ENCODE measurements around the gene GNG12.

GNG12 gene

GRCh38 chr1:67691712-67692111 lies 141.6 kb downstream of the GNG12 start:
- TF ChIP-seq EZH2phosphoT487 (IDR thresholded peaks at IDR 0.05; ENCODE audit: borderline replicate concordance) (no peak), CTCF (conservative IDR thresholded peaks at IDR 0.05; ENCODE audit: low read length) (no peak)
- Histone ChIP-seq H2AFZ (ENCODE audit: low read length) (no peak overlapping the region), H3K4me1 (ENCODE audit: insufficient read depth, low read length, poor library complexity, severe bottlenecking) (peaks cover 42% of the 10 kb centered on the region), H4K20me1 (ENCODE audit: insufficient read depth, low read length, poor library complexity, severe bottlenecking) (peaks cover 17% of the 10 kb centered on the region), H3K4me2 (ENCODE audit: low read depth, low read length, poor library complexity, severe bottlenecking) (no peak overlapping the region), H3K9ac (ENCODE audit: low read depth, low read length, poor library complexity, severe bottlenecking) (no peak overlapping the region), H3K27me3 (ENCODE audit: insufficient read depth, low read length, poor library complexity, severe bottlenecking) (no peaks in the 10 kb centered on the region), H3K9me2 (replicated peaks; ENCODE audit: low read depth, low read length) (no peaks in the 10 kb centered on the region), H3K9me3 (ENCODE audit: insufficient read depth, low read depth, low read length) (no peaks in the 10 kb centered on the region), H3K4me3 (ENCODE audit: low read length, poor library complexity, severe bottlenecking) (no peak overlapping the region), H3K79me2 (ENCODE audit: insufficient read depth, low read length) (peaks cover 12% of the 10 kb centered on the region), H3F3A (ENCODE audit: low read depth) (peaks cover 10% of the 10 kb centered on the region; the same call in 1 of the 2 replicates), H3K36me3 (ENCODE audit: insufficient read depth, low read length) (peaks cover 4% of the 10 kb centered on the region)

- peaks cover 10% of the 10 kb centered on the region; the same call in 1 of the 2 replicates for H3F3A ChIP-seq (ENCODE audit: low read depth)
- H3K4me3 ChIP-seq (ENCODE audit: low read length, poor library complexity, severe bottlenecking): no peak overlapping the region
- no peak overlapping the region for H2AFZ ChIP-seq (ENCODE audit: low read length)
- peaks cover 17% of the 10 kb centered on the region for H4K20me1 ChIP-seq (ENCODE audit: insufficient read depth, low read length, poor library complexity, severe bottlenecking)
- no peaks in the 10 kb centered on the region for H3K9me2 ChIP-seq (replicated peaks; ENCODE audit: low read depth, low read length)
- no peak overlapping the region for H3K4me2 ChIP-seq (ENCODE audit: low read depth, low read length, poor library complexity, severe bottlenecking)
- TF ChIP-seq EZH2phosphoT487 (IDR thresholded peaks at IDR 0.05; ENCODE audit: borderline replicate concordance) (no peak), CTCF (conservative IDR thresholded peaks at IDR 0.05; ENCODE audit: low read length) (no peak)
- peaks cover 4% of the 10 kb centered on the region for H3K36me3 ChIP-seq (ENCODE audit: insufficient read depth, low read length)
- H3K9me3 ChIP-seq (ENCODE audit: insufficient read depth, low read depth, low read length): no peaks in the 10 kb centered on the region
- H3K4me1 ChIP-seq (ENCODE audit: insufficient read depth, low read length, poor library complexity, severe bottlenecking): peaks cover 42% of the 10 kb centered on the region
- H3K27me3 ChIP-seq (ENCODE audit: insufficient read depth, low read length, poor library complexity, severe bottlenecking): peaks cover 9% of the 10 kb centered on the region
- H3K9ac ChIP-seq (ENCODE audit: low read depth, low read length, poor library complexity, severe bottlenecking): peak overlapping the region; percentile 56
- H3K79me2 ChIP-seq (ENCODE audit: insufficient read depth, low read length): peaks cover 25% of the 10 kb centered on the region
Measured at GRCh38 chr1:67690411-67690810, 142.9 kb downstream of the GNG12 start.

GRCh38 chr1:67690018-67690363 lies 143.3 kb downstream of the GNG12 start:
- no peak for TF ChIP-seq EZH2phosphoT487 (IDR thresholded peaks at IDR 0.05; ENCODE audit: borderline replicate concordance)
- no peak for TF ChIP-seq CTCF (conservative IDR thresholded peaks at IDR 0.05; ENCODE audit: low read length)
- peak overlapping the region; percentile 87 for H3K4me2 ChIP-seq (ENCODE audit: low read depth, low read length, poor library complexity, severe bottlenecking)
- H3K9me2 ChIP-seq (replicated peaks; ENCODE audit: low read depth, low read length): no peaks in the 10 kb centered on the region
- peaks cover 11% of the 10 kb centered on the region for H3K27me3 ChIP-seq (ENCODE audit: insufficient read depth, low read length, poor library complexity, severe bottlenecking)
- H3K9me3 ChIP-seq (ENCODE audit: insufficient read depth, low read depth, low read length): no peaks in the 10 kb centered on the region
- peak overlapping the region; percentile 56 for H3K9ac ChIP-seq (ENCODE audit: low read depth, low read length, poor library complexity, severe bottlenecking)
- H3K36me3 ChIP-seq (ENCODE audit: insufficient read depth, low read length): peaks cover 4% of the 10 kb centered on the region
- H2AFZ ChIP-seq (ENCODE audit: low read length): no peak overlapping the region
- peak overlapping the region; percentile 82 for H3K4me3 ChIP-seq (ENCODE audit: low read length, poor library complexity, severe bottlenecking)
- peaks cover 10% of the 10 kb centered on the region; the same call in 1 of the 2 replicates for H3F3A ChIP-seq (ENCODE audit: low read depth)
- peaks cover 39% of the 10 kb centered on the region for H3K4me1 ChIP-seq (ENCODE audit: insufficient read depth, low read length, poor library complexity, severe bottlenecking)
- H3K79me2 ChIP-seq (ENCODE audit: insufficient read depth, low read length): peaks cover 27% of the 10 kb centered on the region
- peaks cover 17% of the 10 kb centered on the region for H4K20me1 ChIP-seq (ENCODE audit: insufficient read depth, low read length, poor library complexity, severe bottlenecking)
